Breast epithelium (tissue), 4 donors: Measurements from ENCODE around the gene NEK1. TPM values are rescaled to one million over a fixed set of nuclear protein-coding genes. Genes with fewer than 3 reads are reported as not detected.
A peak's percentile ranks its signal among the peaks of the same experiment; 100 is the strongest.

Experiments used
- DNase-seq, 2 donors: peaks; one replicate each; pipeline ENCODE4 v3.0.0-alpha.2; 2019; ENCODE audit warnings: low spot score in 2 of 2
- H3K27ac ChIP-seq, 2 donors: fragments of 200-600 bp; sonication (generic) in 1 of 2; one replicate each; pipeline ENCODE4 v1.5.1; 2016 to 2019; ENCODE audit warnings: mild to moderate bottlenecking in 1 of 2
- H3K27me3 ChIP-seq, 2 donors: fragments of 200-600 bp; sonication (generic) in 1 of 2; one replicate each; pipeline versions ENCODE4 v1.5.1 to v1.6.0; 2017 to 2019; ENCODE audit warnings: control low read depth in 1 of 2, mild to moderate bottlenecking in 1 of 2
- H3K36me3 ChIP-seq: fragments of 200-600 bp; one replicate; pipeline ENCODE4 v1.5.1; 2019
- H3K4me1 ChIP-seq, 2 donors: fragments of 200-600 bp; sonication (generic); one replicate each; pipeline ENCODE4 v1.5.1; 2016 to 2019; ENCODE audit warnings: control low read depth in 1 of 2
- H3K4me3 ChIP-seq, 3 donors: fragments of 200-600 bp; sonication (generic); 1 replicate in 2 of 3; 2 replicates in 1 of 3; pipeline ENCODE4 v1.5.1; 2016 to 2019; ENCODE audit warnings: mild to moderate bottlenecking in 3 of 3, moderate library complexity in 2 of 3
- H3K9me3 ChIP-seq, 2 donors: fragments of 200-600 bp; sonication (generic) in 1 of 2; one replicate each; pipeline ENCODE4 v1.5.1; 2016 to 2019; ENCODE audit warnings: control low read depth in 1 of 2
- CTCF ChIP-seq, 3 donors: fragments of 450-650 bp; IDR thresholded peaks; one replicate each; pipeline ENCODE4 v1.5.1; 2016 to 2017; ENCODE audit warnings: antibody characterized with exemption in 3 of 3, mild to moderate bottlenecking in 3 of 3, moderate library complexity in 3 of 3
- POLR2A ChIP-seq: fragments of 450-650 bp; IDR thresholded peaks from one replicate; pipeline ENCODE4 v1.6.1; 2016; ENCODE audit warnings: antibody characterized with exemption, mild to moderate bottlenecking, moderate library complexity
- POLR2AphosphoS5 ChIP-seq, 3 donors: sonication (generic); formaldehyde crosslinking; IDR thresholded peaks; one replicate each; pipeline ENCODE4 v1.6.1; 2017; ENCODE audit warnings: antibody characterized with exemption in 3 of 3
- intact Hi-C: fragments of 100-400 bp; cut with DNase I; formaldehyde crosslinking; loops from one replicate; pipeline ENCODE4 v1.15.1; 2023; ENCODE audit warnings: low total_unique reads
- total RNA-seq, 3 donors: library from RNA; depleted of rRNA; stranded (reverse); fragments of >200 nt; gene quantifications; one replicate each; pipeline ENCODE4 v1.1.0, GENCODE V29; 2016

The NEK1 gene
- total RNA-seq, 3 donors from 2014 or later: 14.4 to 18.1 (median 14.7) TPM

DNA sequence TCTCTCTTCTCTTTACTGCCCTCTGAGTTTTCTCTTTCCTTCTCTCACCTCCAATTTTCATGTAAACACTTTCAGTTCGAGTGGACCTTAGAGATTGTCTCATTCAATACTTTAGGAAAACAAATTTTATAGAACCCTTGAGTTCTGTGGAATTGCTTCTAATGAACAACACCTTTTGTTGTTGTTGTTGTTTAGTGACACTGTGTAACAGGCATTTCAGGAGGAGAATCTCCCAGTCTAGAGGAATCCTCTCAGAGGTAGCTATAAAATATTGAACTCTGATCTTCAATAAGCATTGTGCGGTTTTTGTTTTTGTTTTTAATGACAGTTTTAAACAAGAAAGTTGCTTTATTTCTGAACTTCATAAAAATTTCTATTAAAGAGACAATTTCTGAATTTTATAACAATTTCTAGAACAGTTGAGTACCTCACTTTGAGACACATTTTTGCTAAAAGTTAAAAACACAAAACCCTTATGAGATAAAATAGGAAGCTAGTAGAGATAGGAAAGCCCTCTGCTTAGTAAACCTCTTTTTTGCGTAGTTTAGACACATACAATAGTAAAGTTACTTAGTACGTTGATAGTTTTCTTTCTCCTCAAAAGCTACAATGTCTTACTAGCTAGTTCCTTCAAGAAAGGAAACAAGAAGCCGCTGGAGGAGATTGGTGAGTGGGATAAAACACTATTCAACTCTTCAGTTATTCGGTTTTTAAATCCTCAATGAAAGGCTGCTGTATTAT is 46.8 kb upstream of the NEK1 start:
- peaks cover 0 to 5% of the 10 kb centered on the region in 2 donors for H3K4me1 ChIP-seq
- peak overlapping the region; percentile 90 to 92 for H3K27ac ChIP-seq
- H3K36me3 ChIP-seq: no peaks in the 10 kb centered on the region
- no peaks in the 10 kb centered on the region for H3K9me3 ChIP-seq
- no peak for TF ChIP-seq CTCF (IDR thresholded peaks at IDR 0.05)
- no peak for TF ChIP-seq POLR2A
- TF ChIP-seq POLR2AphosphoS5 (IDR thresholded peaks at IDR 0.05): no peak
- intact Hi-C loops: no loop called here
- no peaks in the 10 kb centered on the region for H3K27me3 ChIP-seq
- no peak for DNase-seq
- peak overlapping the region; percentile 35 to 63 (median 51) for H3K4me3 ChIP-seq

DNA sequence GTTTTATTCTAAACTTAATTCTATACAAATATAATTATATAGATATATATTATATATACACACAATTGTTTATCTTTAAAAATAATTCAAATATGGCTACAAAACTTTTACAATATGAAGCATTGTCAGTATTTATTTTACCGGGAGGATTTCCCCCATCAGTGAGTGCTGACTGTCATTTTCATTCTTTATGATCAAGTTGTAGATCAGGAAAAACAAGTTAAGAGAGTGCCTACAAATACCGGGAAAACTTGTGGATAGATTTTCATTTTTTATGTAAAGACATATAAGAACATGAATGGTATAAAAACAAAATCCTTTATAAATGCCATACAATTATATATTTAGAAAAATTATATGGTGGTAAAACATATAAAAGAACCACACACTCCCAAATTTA is 45.8 kb upstream of the NEK1 start:
- no peaks in the 10 kb centered on the region for H3K9me3 ChIP-seq
- no peaks in the 10 kb centered on the region for H3K36me3 ChIP-seq
- peak overlapping the region in 1 of 2 donors; percentile 92 for H3K27ac ChIP-seq
- intact Hi-C loops: no loop called here
- no peak overlapping the region for H3K4me3 ChIP-seq
- TF ChIP-seq POLR2AphosphoS5 (IDR thresholded peaks at IDR 0.05): no peak
- no peak for TF ChIP-seq CTCF (IDR thresholded peaks at IDR 0.05)
- TF ChIP-seq POLR2A: no peak
- no peaks in the 10 kb centered on the region for H3K27me3 ChIP-seq
- DNase-seq: no peak
- H3K4me1 ChIP-seq: peaks cover 0 to 5% of the 10 kb centered on the region in 2 donors

DNA sequence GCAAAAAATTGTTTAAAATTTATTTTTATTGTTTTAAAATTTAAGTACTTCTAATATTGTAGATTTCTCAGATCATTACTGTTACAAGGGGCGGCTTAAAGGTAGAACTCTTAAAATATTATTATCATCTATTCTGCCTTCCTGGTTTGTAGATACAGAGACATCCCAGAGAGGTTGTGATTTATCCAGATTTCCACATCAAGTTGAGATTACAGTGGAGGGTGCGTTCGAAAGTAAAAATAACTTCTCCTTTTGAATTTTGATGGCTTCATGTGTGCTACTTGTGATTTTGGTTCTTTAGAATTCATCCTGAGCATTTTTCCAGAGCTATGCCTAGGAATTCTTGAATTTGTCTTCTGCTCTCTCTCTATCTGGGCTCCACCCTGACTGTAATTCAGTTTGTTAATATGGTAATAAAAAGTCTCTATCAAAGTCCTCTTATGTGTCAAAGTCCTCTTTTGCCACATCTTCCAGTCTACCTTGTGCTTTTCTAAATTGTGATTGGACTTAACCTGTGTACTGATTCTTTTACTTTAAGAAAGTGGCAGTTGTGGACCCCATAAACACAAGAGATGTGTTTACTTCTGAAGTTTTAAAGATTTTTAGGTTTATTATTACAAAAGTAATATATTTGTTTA is 45.2 kb upstream of the NEK1 start:
- DNase-seq: no peak
- Histone ChIP-seq H3K9me3 (no peaks in the 10 kb centered on the region), H3K4me1 (peaks cover 0 to 5% of the 10 kb centered on the region in 2 donors), H3K36me3 (no peaks in the 10 kb centered on the region), H3K27ac (peak overlapping the region in 1 of 2 donors; percentile 92), H3K27me3 (no peaks in the 10 kb centered on the region), H3K4me3 (no peak overlapping the region)
- TF ChIP-seq POLR2AphosphoS5 (IDR thresholded peaks at IDR 0.05): no peak
- no peak for TF ChIP-seq POLR2A
- no peak for TF ChIP-seq CTCF (IDR thresholded peaks at IDR 0.05)
- intact Hi-C loops: no loop called here

DNA sequence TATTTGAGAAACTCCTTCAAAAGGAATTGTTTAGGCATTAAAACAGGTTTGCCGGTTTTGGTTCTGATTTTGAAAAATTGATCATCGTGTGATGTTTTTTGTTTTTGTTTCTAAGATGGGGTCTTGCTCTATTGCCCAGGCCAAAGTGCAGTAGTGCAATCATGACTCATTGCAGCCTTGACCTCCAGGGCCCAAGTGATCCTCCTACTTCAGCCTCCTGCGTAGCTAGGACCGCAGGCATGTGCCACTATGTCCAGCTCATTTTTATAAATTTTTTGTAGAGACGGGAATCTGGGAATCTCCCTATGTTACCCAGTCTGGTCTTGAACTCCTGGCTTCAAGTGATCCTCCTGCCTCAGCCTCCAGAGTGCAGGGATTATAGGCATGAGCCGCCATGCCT is 43.0 kb upstream of the NEK1 start:
- no peaks in the 10 kb centered on the region for H3K9me3 ChIP-seq
- H3K4me1 ChIP-seq: no peaks in the 10 kb centered on the region
- no peaks in the 10 kb centered on the region for H3K27me3 ChIP-seq
- TF ChIP-seq POLR2AphosphoS5 (IDR thresholded peaks at IDR 0.05): no peak
- intact Hi-C loops: no loop called here
- no peak for DNase-seq
- no peak overlapping the region for H3K27ac ChIP-seq
- H3K36me3 ChIP-seq: no peaks in the 10 kb centered on the region
- H3K4me3 ChIP-seq: no peak overlapping the region

GRCh38 chr4:169652535-169652934 is 40.2 kb upstream of the NEK1 start:
- Histone ChIP-seq H3K36me3 (no peaks in the 10 kb centered on the region), H3K9me3 (no peaks in the 10 kb centered on the region), H3K4me1 (no peaks in the 10 kb centered on the region), H3K4me3 (no peak overlapping the region), H3K27ac (no peak overlapping the region), H3K27me3 (no peaks in the 10 kb centered on the region)
- TF ChIP-seq POLR2A (no peak), POLR2AphosphoS5 (IDR thresholded peaks at IDR 0.05) (no peak), CTCF (IDR thresholded peaks at IDR 0.05) (no peak)
- intact Hi-C loops: no loop called here
- no peak for DNase-seq
